Measurements from ENCODE around the gene AOAH. TPM values are rescaled to one million over a fixed set of nuclear protein-coding genes. Genes with fewer than 3 reads are reported as not detected.
"Not testable (repeated sequence)": the region's sequence is repeated elsewhere in the genome, so short reads cannot be mapped to it uniquely, and the experiment has no call there.

The AOAH gene
- total and polyA plus RNA-seq, 9 donors, result 2.4 to 4.4 (median 3.4) TPM

- no peak overlapping the region for H3K4me3 ChIP-seq (ENCODE audit: low read length)
- H3K9me3 ChIP-seq (replicated peaks; ENCODE audit: control insufficient read depth, low read depth, low read length), result no peaks in the 10 kb centered on the region
- no peaks in the 10 kb centered on the region for H3K36me3 ChIP-seq (ENCODE audit: control insufficient read depth, insufficient read depth, low read length)
- H3K4me1 ChIP-seq (ENCODE audit: control insufficient read depth, insufficient read depth, low read length), result no peaks in the 10 kb centered on the region
- no peaks in the 10 kb centered on the region for H3K27me3 ChIP-seq (ENCODE audit: control insufficient read depth, insufficient read depth, low read length)
- WGBS (ENCODE audit: insufficient coverage), result no CpG with 5 or more reads among the region's 8 CpGs
- no peak for DNase-seq
- H3K27ac ChIP-seq (ENCODE audit: low read length), result no peak overlapping the region
Observed at GRCh38 chr7:36484265-36484664, 240.0 kb downstream of the AOAH start.

- H3K36me3 ChIP-seq (ENCODE audit: control insufficient read depth, insufficient read depth, low read length); H3K27ac ChIP-seq (ENCODE audit: low read length); H3K27me3 ChIP-seq (ENCODE audit: control insufficient read depth, insufficient read depth, low read length); H3K9me3 ChIP-seq (replicated peaks; ENCODE audit: control insufficient read depth, low read depth, low read length); DNase-seq; H3K4me3 ChIP-seq (ENCODE audit: low read length); H3K4me1 ChIP-seq (ENCODE audit: control insufficient read depth, insufficient read depth, low read length): not testable (repeated sequence)
- 67% methylated on average over 2 of the region's 4 CpGs for WGBS (ENCODE audit: insufficient coverage)
Observed at GRCh38 chr7:36483853-36484252, 240.4 kb downstream of the AOAH start.

- Histone ChIP-seq H3K4me3 (ENCODE audit: low read length) (no peak overlapping the region), H3K4me1 (ENCODE audit: control insufficient read depth, insufficient read depth, low read length) (no peaks in the 10 kb centered on the region), H3K36me3 (ENCODE audit: control insufficient read depth, insufficient read depth, low read length) (no peaks in the 10 kb centered on the region), H3K27ac (ENCODE audit: low read length) (no peak overlapping the region), H3K9me3 (replicated peaks; ENCODE audit: control insufficient read depth, low read depth, low read length) (no peaks in the 10 kb centered on the region), H3K27me3 (ENCODE audit: control insufficient read depth, insufficient read depth, low read length) (no peaks in the 10 kb centered on the region)
- no CpG with 5 or more reads among the region's 2 CpGs for WGBS (ENCODE audit: insufficient coverage)
- no peak for DNase-seq
Observed at GRCh38 chr7:36478745-36479144, 245.5 kb downstream of the AOAH start.

- H3K27ac ChIP-seq (ENCODE audit: low read length), result no peak overlapping the region
- no peaks in the 10 kb centered on the region for H3K4me1 ChIP-seq (ENCODE audit: control insufficient read depth, insufficient read depth, low read length)
- no peaks in the 10 kb centered on the region for H3K9me3 ChIP-seq (replicated peaks; ENCODE audit: control insufficient read depth, low read depth, low read length)
- H3K4me3 ChIP-seq (ENCODE audit: low read length), result no peak overlapping the region
- no peaks in the 10 kb centered on the region for H3K36me3 ChIP-seq (ENCODE audit: control insufficient read depth, insufficient read depth, low read length)
- no CpG with 5 or more reads among the region's 3 CpGs for WGBS (ENCODE audit: insufficient coverage)
- no peak for DNase-seq
- no peaks in the 10 kb centered on the region for H3K27me3 ChIP-seq (ENCODE audit: control insufficient read depth, insufficient read depth, low read length)
Observed at GRCh38 chr7:36475381-36475780, 248.9 kb downstream of the AOAH start.

GRCh38 chr7:36475011-36475342 lies 249.3 kb downstream of the AOAH start:
- Histone ChIP-seq H3K4me3 (ENCODE audit: low read length) (no peak overlapping the region), H3K4me1 (ENCODE audit: control insufficient read depth, insufficient read depth, low read length) (no peaks in the 10 kb centered on the region), H3K36me3 (ENCODE audit: control insufficient read depth, insufficient read depth, low read length) (no peaks in the 10 kb centered on the region), H3K9me3 (replicated peaks; ENCODE audit: control insufficient read depth, low read depth, low read length) (no peaks in the 10 kb centered on the region), H3K27me3 (ENCODE audit: control insufficient read depth, insufficient read depth, low read length) (no peaks in the 10 kb centered on the region), H3K27ac (ENCODE audit: low read length) (no peak overlapping the region)
- DNase-seq, result no peak

GRCh38 chr7:36474283-36475010 lies 249.8 kb downstream of the AOAH start:
- 47% methylated on average over 5 of the region's 6 CpGs for WGBS (ENCODE audit: insufficient coverage)
- H3K9me3 ChIP-seq (replicated peaks; ENCODE audit: control insufficient read depth, low read depth, low read length), result no peaks in the 10 kb centered on the region
- H3K4me3 ChIP-seq (ENCODE audit: low read length), result no peak overlapping the region
- H3K4me1 ChIP-seq (ENCODE audit: control insufficient read depth, insufficient read depth, low read length), result no peaks in the 10 kb centered on the region
- no peak for DNase-seq
- no peaks in the 10 kb centered on the region for H3K27me3 ChIP-seq (ENCODE audit: control insufficient read depth, insufficient read depth, low read length)
- H3K27ac ChIP-seq (ENCODE audit: low read length), result no peak overlapping the region
- H3K36me3 ChIP-seq (ENCODE audit: control insufficient read depth, insufficient read depth, low read length), result no peaks in the 10 kb centered on the region

- H3K9me3 ChIP-seq (replicated peaks; ENCODE audit: control insufficient read depth, low read depth, low read length), result no peaks in the 10 kb centered on the region
- no peaks in the 10 kb centered on the region for H3K4me1 ChIP-seq (ENCODE audit: control insufficient read depth, insufficient read depth, low read length)
- 65% methylated on average over 11 of the region's 12 CpGs for WGBS (ENCODE audit: insufficient coverage)
- no peak overlapping the region for H3K27ac ChIP-seq (ENCODE audit: low read length)
- no peaks in the 10 kb centered on the region for H3K36me3 ChIP-seq (ENCODE audit: control insufficient read depth, insufficient read depth, low read length)
- H3K27me3 ChIP-seq (ENCODE audit: control insufficient read depth, insufficient read depth, low read length), result no peaks in the 10 kb centered on the region
- peak; percentile 15 for DNase-seq
- no peak overlapping the region for H3K4me3 ChIP-seq (ENCODE audit: low read length)
Observed at GRCh38 chr7:36473454-36474282, 250.6 kb downstream of the AOAH start.

GRCh38 chr7:36472141-36472729 lies 252.1 kb downstream of the AOAH start:
- H3K4me1 ChIP-seq (ENCODE audit: control insufficient read depth, insufficient read depth, low read length), result no peaks in the 10 kb centered on the region
- H3K27ac ChIP-seq (ENCODE audit: low read length), result no peak overlapping the region
- no peak for DNase-seq
- H3K9me3 ChIP-seq (replicated peaks; ENCODE audit: control insufficient read depth, low read depth, low read length), result no peaks in the 10 kb centered on the region
- no CpG with 5 or more reads among the region's 3 CpGs for WGBS (ENCODE audit: insufficient coverage)
- H3K27me3 ChIP-seq (ENCODE audit: control insufficient read depth, insufficient read depth, low read length), result no peaks in the 10 kb centered on the region
- no peak overlapping the region for H3K4me3 ChIP-seq (ENCODE audit: low read length)
- H3K36me3 ChIP-seq (ENCODE audit: control insufficient read depth, insufficient read depth, low read length), result no peaks in the 10 kb centered on the region

- Histone ChIP-seq H3K4me1 (ENCODE audit: control insufficient read depth, insufficient read depth, low read length) (no peaks in the 10 kb centered on the region), H3K36me3 (ENCODE audit: control insufficient read depth, insufficient read depth, low read length) (no peaks in the 10 kb centered on the region), H3K27ac (ENCODE audit: low read length) (no peak overlapping the region), H3K27me3 (ENCODE audit: control insufficient read depth, insufficient read depth, low read length) (no peaks in the 10 kb centered on the region), H3K9me3 (replicated peaks; ENCODE audit: control insufficient read depth, low read depth, low read length) (no peaks in the 10 kb centered on the region), H3K4me3 (ENCODE audit: low read length) (no peak overlapping the region)
- DNase-seq, result no peak
Observed at GRCh38 chr7:36469236-36469635, 255.1 kb downstream of the AOAH start.

- WGBS (ENCODE audit: insufficient coverage), result 56% methylated on average over 1 of the region's 2 CpGs
- no peak for DNase-seq
- no peaks in the 10 kb centered on the region for H3K4me1 ChIP-seq (ENCODE audit: control insufficient read depth, insufficient read depth, low read length)
- no peaks in the 10 kb centered on the region for H3K9me3 ChIP-seq (replicated peaks; ENCODE audit: control insufficient read depth, low read depth, low read length)
- no peaks in the 10 kb centered on the region for H3K27me3 ChIP-seq (ENCODE audit: control insufficient read depth, insufficient read depth, low read length)
- H3K27ac ChIP-seq (ENCODE audit: low read length), result no peak overlapping the region
- no peaks in the 10 kb centered on the region for H3K36me3 ChIP-seq (ENCODE audit: control insufficient read depth, insufficient read depth, low read length)
- no peak overlapping the region for H3K4me3 ChIP-seq (ENCODE audit: low read length)
Observed at GRCh38 chr7:36468370-36469101, 255.8 kb downstream of the AOAH start.
